Common myeloid progenitor, CD34-positive (primary cell): ENCODE measurements around the gene SLC38A10.
A peak's percentile ranks its signal among the peaks of the same experiment; 100 is the strongest.

Experiments
- CTCF ChIA-PET: fragments of 350-600 bp; sonication (Branson Sonifier 250); formaldehyde crosslinking; loops from one replicate; lab custom pipeline; 2021; ENCODE audit warnings: antibody characterized with exemption; lab: Charles Lee
- POLR2A ChIA-PET: fragments of 350-600 bp; sonication (Branson Sonifier 250); formaldehyde crosslinking; loops from one replicate; lab custom pipeline; 2021; ENCODE audit warnings: antibody characterized with exemption; lab: Charles Lee
- DNase-seq, 3 donors: peaks; one replicate each; pipeline versions ENCODE4 v3.0.0 to v3.0.0-alpha.2; 2013
- H3K27ac ChIP-seq, 2 experiments: 1 replicate in 1 of 2; 2 replicates in 1 of 2; pipeline ENCODE4 v1.7.0; 2013; ENCODE audit warnings: inconsistent platforms in 2 of 2, low read length in 2 of 2, mild to moderate bottlenecking in 2 of 2, low read depth in 1 of 2, moderate library complexity in 1 of 2; ENCODE audit not compliant: severe bottlenecking in 2 of 2, insufficient read depth in 1 of 2, poor library complexity in 1 of 2
- H3K27me3 ChIP-seq, 5 experiments: replicated peaks in 2 of 5; 1 replicate in 3 of 5; 2 replicates in 2 of 5; pipeline versions ENCODE4 v1.6.1 to v1.7.0; 2013; ENCODE audit warnings: low read length in 4 of 5, mild to moderate bottlenecking in 2 of 5, moderate library complexity in 2 of 5, inconsistent platforms in 1 of 5; ENCODE audit not compliant: insufficient read depth in 5 of 5, control insufficient read depth in 4 of 5
- H3K36me3 ChIP-seq, 4 experiments: 1 replicate in 2 of 4; 2 replicates in 2 of 4; pipeline versions ENCODE4 v1.6.1 to v1.7.0; 2013; ENCODE audit warnings: low read length in 3 of 4, control low read depth in 1 of 4, mild to moderate bottlenecking in 1 of 4; ENCODE audit not compliant: control insufficient read depth in 4 of 4, insufficient read depth in 4 of 4
- H3K4me1 ChIP-seq, 4 experiments: 1 replicate in 3 of 4; 2 replicates in 1 of 4; pipeline versions ENCODE4 v1.6.1 to v1.7.1; 2013; ENCODE audit warnings: low read length in 3 of 4, mild to moderate bottlenecking in 3 of 4, control low read depth in 1 of 4, inconsistent platforms in 1 of 4, moderate library complexity in 1 of 4; ENCODE audit not compliant: control insufficient read depth in 4 of 4, insufficient read depth in 4 of 4; ENCODE audit errors: control extremely low read depth in 1 of 4
- H3K4me3 ChIP-seq, 7 experiments: 1 replicate in 4 of 7; 2 replicates in 3 of 7; pipeline versions ENCODE4 v1.5.1 to v1.7.0; 2013; ENCODE audit warnings: mild to moderate bottlenecking in 7 of 7, low read length in 6 of 7, moderate library complexity in 6 of 7, inconsistent platforms in 2 of 7, low read depth in 2 of 7, control low read depth in 1 of 7; ENCODE audit not compliant: insufficient read depth in 4 of 7, control insufficient read depth in 1 of 7; ENCODE audit errors: extremely low read depth in 1 of 7
- H3K9me3 ChIP-seq, 5 experiments: 1 replicate in 4 of 5; 2 replicates in 1 of 5; pipeline versions ENCODE4 v1.6.1 to v1.7.1; 2013; ENCODE audit warnings: low read length in 4 of 5, mild to moderate bottlenecking in 2 of 5, inconsistent platforms in 1 of 5, low read depth in 1 of 5, moderate library complexity in 1 of 5; ENCODE audit not compliant: control insufficient read depth in 4 of 5, insufficient read depth in 2 of 5; ENCODE audit errors: control extremely low read depth in 1 of 5
- WGBS: methylation state at CpG from one replicate; pipeline ENCODE4 v1.1.5; 2013; ENCODE audit not compliant: insufficient coverage; 5-methylcytosine and 5-hydroxymethylcytosine counted together

Gene SLC38A10

GRCh38 chr17:81245665-81246342, 49.3 kb downstream of the SLC38A10 start:
- ChIA-PET CTCF (interaction anchor here (1.0 to 1.3 kb wide), 4 partner anchors 15 to 104 kb away, joined by 3 read pairs; no protein-coding TSS in a partner anchor), POLR2A (no interaction called here)
- Histone ChIP-seq H3K27ac (no peak overlapping the region), H3K4me1 (peaks cover 0 to 20% (median 12%) of the 10 kb centered on the region in 4 experiments), H3K4me3 (no peak overlapping the region), H3K27me3 (no peaks in the 10 kb centered on the region), H3K9me3 (no peaks in the 10 kb centered on the region), H3K36me3 (peaks cover 2 to 43% (median 28%) of the 10 kb centered on the region in 4 experiments)
- 95% methylated on average over 36 of the region's 37 CpGs for WGBS
- no peak for DNase-seq

- ChIA-PET POLR2A (no interaction called here), CTCF (interaction anchor here (1.0 to 1.3 kb wide), 5 partner anchors 14 to 103 kb away, joined by 3 read pairs; no protein-coding TSS in a partner anchor)
- Histone ChIP-seq H3K4me3 (no peak overlapping the region), H3K27me3 (no peaks in the 10 kb centered on the region), H3K27ac (no peak overlapping the region), H3K4me1 (peaks cover 2 to 26% (median 18%) of the 10 kb centered on the region in 4 experiments), H3K36me3 (peaks cover 0 to 39% (median 25%) of the 10 kb centered on the region in 4 experiments), H3K9me3 (no peaks in the 10 kb centered on the region)
- no peak for DNase-seq
- 97% methylated on average over 25 of the region's 25 CpGs for WGBS
Observed at GRCh38 chr17:81245024-81245664, 50.0 kb downstream of the SLC38A10 start.

DNA sequence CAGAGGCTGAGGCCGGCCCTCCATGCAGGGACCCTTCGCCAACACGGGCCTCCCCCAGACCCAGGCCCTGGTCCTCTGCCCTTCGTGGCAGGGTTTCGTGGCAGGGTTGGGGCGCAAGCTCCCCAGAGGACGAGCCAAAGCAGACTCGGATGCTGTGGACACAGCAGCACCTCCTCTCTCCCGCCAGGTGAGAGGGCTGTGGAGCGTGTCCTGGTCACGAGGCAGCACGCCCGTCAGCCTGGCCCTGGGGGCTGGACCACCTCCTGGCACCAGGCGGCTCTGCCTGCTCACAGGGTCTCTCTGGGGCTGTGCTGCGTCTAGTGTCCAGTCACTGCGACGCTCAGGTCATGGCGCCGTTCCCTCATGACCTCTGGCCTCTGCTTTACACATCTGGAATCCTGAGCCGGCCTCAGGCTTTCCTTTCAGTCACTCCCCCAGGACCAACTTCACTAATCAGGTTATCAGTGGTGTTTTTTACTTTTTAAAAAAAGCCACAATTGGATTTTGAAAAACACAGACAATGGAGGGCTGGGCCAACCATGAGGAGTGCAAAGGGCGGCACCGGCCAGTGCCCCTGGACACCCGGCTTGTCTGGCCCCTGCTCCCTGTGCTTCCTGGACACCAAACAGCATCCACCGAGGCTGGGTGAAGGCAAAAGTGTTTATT, 50.6 kb downstream of the SLC38A10 start:
- POLR2A ChIA-PET: no interaction called here
- H3K27ac ChIP-seq: no peak overlapping the region
- H3K4me1 ChIP-seq: peaks cover 2 to 33% (median 24%) of the 10 kb centered on the region in 4 experiments
- CTCF ChIA-PET: interaction anchor here (1.0 to 1.3 kb wide), 4 partner anchors 14 to 102 kb away, joined by 3 read pairs; no protein-coding TSS in a partner anchor
- H3K36me3 ChIP-seq: peaks cover 0 to 35% (median 19%) of the 10 kb centered on the region in 4 experiments
- H3K9me3 ChIP-seq: no peaks in the 10 kb centered on the region
- H3K27me3 ChIP-seq: no peaks in the 10 kb centered on the region
- 91% methylated on average over 21 of the region's 24 CpGs for WGBS
- H3K4me3 ChIP-seq: no peak overlapping the region
- no peak for DNase-seq

DNA sequence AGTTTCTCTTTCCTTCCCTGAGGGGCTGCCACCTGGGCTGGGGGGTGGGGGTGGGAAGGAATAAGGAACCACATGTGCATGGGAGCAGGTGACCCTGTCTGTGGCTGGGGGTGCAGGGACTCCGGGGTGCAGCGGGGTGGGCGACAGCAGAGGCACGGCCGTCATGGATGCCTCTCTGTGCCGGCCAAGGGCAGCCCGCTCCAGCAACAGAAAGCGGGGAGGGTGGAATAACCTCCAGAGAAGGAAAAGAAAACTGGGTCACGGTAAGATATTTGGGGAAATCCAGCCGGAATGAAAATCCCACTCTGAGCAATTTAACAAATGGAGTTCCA, 51.8 kb downstream of the SLC38A10 start:
- POLR2A ChIA-PET: no interaction called here
- no peaks in the 10 kb centered on the region for H3K27me3 ChIP-seq
- H3K36me3 ChIP-seq: peaks cover 0 to 35% (median 18%) of the 10 kb centered on the region in 4 experiments
- H3K4me3 ChIP-seq: no peak overlapping the region
- no peak for DNase-seq
- H3K9me3 ChIP-seq: no peaks in the 10 kb centered on the region
- no peak overlapping the region for H3K27ac ChIP-seq
- peaks cover 2 to 34% (median 26%) of the 10 kb centered on the region in 4 experiments for H3K4me1 ChIP-seq
- CTCF ChIA-PET: interaction anchor here (1.7 kb wide), 1 partner anchor 101 kb away, joined by 11 read pairs; no protein-coding TSS in a partner anchor
- WGBS: 91% methylated on average over 9 of the region's 10 CpGs

DNA sequence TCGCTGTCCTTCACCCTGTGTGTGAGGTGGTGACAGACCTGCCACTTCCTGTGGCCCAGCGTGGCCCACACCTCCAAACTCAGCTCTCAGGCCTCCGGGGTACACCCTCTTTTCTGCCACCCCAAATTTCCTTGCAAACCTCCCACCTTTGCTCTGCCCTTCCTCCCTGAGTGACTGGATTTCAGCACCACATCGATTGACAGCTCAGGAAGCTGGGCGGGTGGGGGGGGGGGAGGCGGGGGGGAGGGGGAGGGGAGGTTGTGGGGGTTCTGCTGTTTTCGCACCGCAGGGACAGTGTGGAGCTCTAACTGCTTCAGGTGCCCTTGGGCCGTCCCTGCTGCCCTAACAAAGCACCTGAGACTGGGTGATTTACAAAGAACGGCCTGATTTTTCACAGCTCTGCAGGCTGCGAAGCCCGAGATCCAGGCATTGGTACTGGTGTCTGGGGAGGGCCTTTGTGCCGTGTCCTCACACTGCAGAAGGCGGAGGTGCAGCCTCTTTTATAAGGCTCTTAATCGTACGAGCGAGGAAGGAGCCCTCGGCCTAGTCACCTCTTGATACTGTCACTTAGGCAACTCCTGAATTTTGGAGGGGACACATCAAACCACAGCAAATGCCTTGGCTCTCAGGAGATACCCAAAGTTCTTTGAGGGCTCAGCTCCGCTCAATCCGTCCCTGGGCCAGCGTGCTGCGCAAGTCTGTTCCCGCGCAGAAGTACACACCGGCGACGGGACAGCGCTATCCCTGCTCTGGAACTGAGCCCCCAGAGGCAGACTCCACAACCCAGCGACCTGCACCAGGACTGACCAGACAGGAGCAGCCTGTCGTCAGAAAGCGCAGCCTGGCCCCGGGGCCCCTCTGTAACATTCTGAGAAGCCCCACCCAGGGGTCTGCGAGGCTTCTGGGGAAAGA, 52.4 kb downstream of the SLC38A10 start:
- Histone ChIP-seq H3K36me3 (peaks cover 0 to 35% (median 18%) of the 10 kb centered on the region in 4 experiments), H3K4me1 (peaks cover 6 to 40% (median 33%) of the 10 kb centered on the region in 4 experiments), H3K4me3 (no peak overlapping the region), H3K9me3 (no peaks in the 10 kb centered on the region), H3K27me3 (no peaks in the 10 kb centered on the region), H3K27ac (no peak overlapping the region)
- peak in 2 of 3 donors; percentile 34 to 36 for DNase-seq
- 80% methylated on average over 20 of the region's 33 CpGs for WGBS
- ChIA-PET CTCF (interaction anchor here (0.9 to 1.9 kb wide), 3 partner anchors 16 to 101 kb away, joined by 3 to 11 read pairs (median 4); no protein-coding TSS in a partner anchor), POLR2A (no interaction called here)

DNA sequence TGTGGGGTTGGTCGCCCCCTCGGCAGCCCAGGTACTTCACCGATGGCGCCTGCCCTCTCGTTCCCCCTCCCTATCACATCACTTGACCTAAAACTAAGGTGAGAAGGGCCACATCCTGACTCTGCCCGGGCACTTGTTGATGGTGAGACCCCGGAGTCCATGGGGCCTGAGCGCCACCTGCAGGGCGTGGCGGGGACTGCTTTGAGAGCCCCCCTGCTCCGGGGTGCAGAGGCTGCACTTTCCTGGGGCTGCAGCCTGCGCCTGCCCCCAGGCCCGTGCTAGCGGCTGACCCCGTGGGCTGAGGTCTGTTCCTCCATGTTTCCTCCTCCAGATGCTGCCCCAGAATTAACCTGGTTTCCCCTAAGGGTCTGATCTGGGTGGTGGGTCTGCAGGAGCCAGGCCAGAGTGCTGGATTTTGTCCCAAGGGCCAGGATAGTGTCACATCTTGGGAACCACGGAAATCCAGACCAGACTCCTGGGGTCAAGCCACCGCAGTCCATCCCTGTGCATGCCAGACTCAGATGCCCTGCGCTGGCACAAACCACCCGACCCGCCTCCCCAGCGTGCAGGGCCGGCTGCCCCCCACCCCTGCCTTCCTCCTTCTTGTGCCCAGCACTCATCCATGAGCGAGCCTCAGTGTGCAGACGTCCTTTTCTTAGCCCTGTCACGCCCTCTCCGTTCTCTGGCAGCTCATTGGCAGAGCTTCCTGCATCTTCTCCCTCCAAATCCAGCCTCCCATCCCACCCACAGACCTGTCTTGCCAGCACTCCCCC, 53.3 kb downstream of the SLC38A10 start:
- no peak overlapping the region for H3K4me3 ChIP-seq
- peak; percentile 50 to 77 (median 76) for DNase-seq
- ChIA-PET POLR2A (no interaction called here), CTCF (interaction anchor here (0.9 to 1.9 kb wide), 4 partner anchors 15 to 100 kb away, joined by 3 to 11 read pairs (median 4); no protein-coding TSS in a partner anchor)
- H3K4me1 ChIP-seq: peaks cover 6 to 47% (median 38%) of the 10 kb centered on the region in 4 experiments
- peaks cover 0 to 35% (median 15%) of the 10 kb centered on the region in 4 experiments for H3K36me3 ChIP-seq
- no peak overlapping the region for H3K27ac ChIP-seq
- no peaks in the 10 kb centered on the region for H3K27me3 ChIP-seq
- no peaks in the 10 kb centered on the region for H3K9me3 ChIP-seq
- 38% methylated on average over 19 of the region's 26 CpGs for WGBS
